ENCODE data around the gene KCNQ1. TPM values are rescaled to one million over a fixed set of nuclear protein-coding genes. Genes with fewer than 3 reads are reported as not detected.

KCNQ1 gene
- total RNA-seq, 1 experiment from 2014 or later, result 10.7 TPM

- BruUV-seq (replicated peaks), result no TSS peak
- Histone ChIP-seq H3K27ac (ENCODE audit: low read depth, low read length) (no peak overlapping the region), H3K4me1 (ENCODE audit: control insufficient read depth in 1 of 2, insufficient read depth in 2 of 2, low read length in 2 of 2) (no peaks in the 10 kb centered on the region), H3K79me2 (ENCODE audit: insufficient read depth, low read length) (no peaks in the 10 kb centered on the region), H3K9me3 (ENCODE audit: control insufficient read depth in 1 of 2, insufficient read depth in 1 of 2, low read depth in 1 of 2, low read length in 2 of 2) (no peaks in the 10 kb centered on the region), H3K36me3 (ENCODE audit: control insufficient read depth in 1 of 2, insufficient read depth in 2 of 2, low read length in 2 of 2) (no peaks in the 10 kb centered on the region), H4K20me1 (ENCODE audit: insufficient read depth) (no peaks in the 10 kb centered on the region), H3K27me3 (ENCODE audit: insufficient read depth, low read length) (no peaks in the 10 kb centered on the region), H3K4me3 (replicated peaks in 1 of 2; ENCODE audit: low read depth in 1 of 2, low read length in 2 of 2) (no peak overlapping the region), H3K9me2 (ENCODE audit: insufficient read depth) (no peaks in the 10 kb centered on the region), H3K4me2 (ENCODE audit: low read length) (no peak overlapping the region), H3K9ac (ENCODE audit: low read length) (no peak overlapping the region), H2AFZ (ENCODE audit: low read depth, low read length, poor library complexity, severe bottlenecking) (no peak overlapping the region)
- ATAC-seq (no peak), DNase-seq (ENCODE audit: low read depth, low spot score) (no peak)
- TF ChIP-seq ZNF274 (IDR thresholded peaks at IDR 0.05; ENCODE audit: low read depth, low read length) (no peak), FOSL1 (IDR thresholded peaks at IDR 0.05; ENCODE audit: low read depth) (no peak), EZH2phosphoT487 (IDR thresholded peaks at IDR 0.05; ENCODE audit: borderline replicate concordance) (no peak), MAX (IDR thresholded peaks at IDR 0.05) (no peak), POLR2AphosphoS5 (IDR thresholded peaks at IDR 0.05; ENCODE audit: low read depth, low read length) (no peak), ZBTB33 (IDR thresholded peaks at IDR 0.05; ENCODE audit: extremely low read depth, insufficient replicate concordance, low read length) (no peak)
- ChIA-PET POLR2A (no interaction called here), CTCF (no interaction called here), RAD21 (ENCODE audit: low non-redundant PET in 1 of 2, low total read pairs in 2 of 2, uncharacterized antibody in 2 of 2, unreplicated experiment in 2 of 2) (no interaction called here)
- intact Hi-C loops (cut with micrococcal nuclease), result no loop called here
Measured at GRCh38 chr11:2521733-2522630, 77.2 kb downstream of the KCNQ1 start.
